ENCODE results near the gene LZTR1.
"Not testable (repeated sequence)": the region's sequence is repeated elsewhere in the genome, so short reads cannot be mapped to it uniquely, and the experiment has no call there.

The LZTR1 gene

GRCh38 chr22:20981787-20982562 is at the start of gene LZTR1:
TSS of gene LZTR1 (plus strand) at chr22:20982297. CDS start at chr22:20982372, 75 bp downstream.
- peak; percentile 52 for DNase-seq

- no peak for DNase-seq
Measured at GRCh38 chr22:20933910-20934309, 48.2 kb upstream of the LZTR1 start.

GRCh38 chr22:20935049-20935448 is 47.0 kb upstream of the LZTR1 start:
- DNase-seq: not testable (repeated sequence)

DNA sequence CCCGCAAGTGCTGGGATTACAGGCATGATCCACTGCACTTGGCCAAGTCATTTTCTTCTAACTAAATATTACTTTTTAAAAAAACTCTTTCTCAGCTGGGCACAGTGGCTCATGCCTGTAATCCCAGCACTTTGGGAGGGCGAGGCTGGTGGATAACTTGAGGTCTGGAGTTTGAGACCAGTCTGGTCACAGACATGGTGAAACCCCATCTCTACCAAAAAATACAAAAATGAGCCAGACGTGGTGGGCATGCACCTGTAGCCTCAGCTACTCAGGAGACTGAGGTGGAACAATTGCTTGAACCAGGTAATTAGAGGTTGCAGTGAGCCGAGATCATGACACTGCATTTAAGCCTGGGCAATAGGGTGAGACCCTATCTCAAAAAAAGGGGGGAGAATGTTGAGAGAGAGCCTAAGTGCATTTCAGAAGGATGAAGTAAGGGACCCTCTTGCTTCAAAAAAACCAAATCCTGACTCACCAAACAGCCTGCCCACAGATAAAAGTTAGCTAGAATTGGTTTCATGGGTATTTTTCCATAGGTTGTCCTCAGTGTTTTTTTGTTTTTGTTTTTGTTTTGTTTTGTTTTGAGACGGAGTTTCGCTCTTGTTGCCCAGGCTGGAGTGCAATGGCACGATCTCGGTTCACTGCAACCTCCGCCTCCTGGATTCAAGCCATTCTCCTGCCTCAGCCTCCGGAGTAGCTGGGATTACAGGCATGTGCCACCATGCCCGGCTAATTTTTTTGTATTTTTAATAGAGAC is 46.1 kb upstream of the LZTR1 start:
- DNase-seq: not testable (repeated sequence)

DNA sequence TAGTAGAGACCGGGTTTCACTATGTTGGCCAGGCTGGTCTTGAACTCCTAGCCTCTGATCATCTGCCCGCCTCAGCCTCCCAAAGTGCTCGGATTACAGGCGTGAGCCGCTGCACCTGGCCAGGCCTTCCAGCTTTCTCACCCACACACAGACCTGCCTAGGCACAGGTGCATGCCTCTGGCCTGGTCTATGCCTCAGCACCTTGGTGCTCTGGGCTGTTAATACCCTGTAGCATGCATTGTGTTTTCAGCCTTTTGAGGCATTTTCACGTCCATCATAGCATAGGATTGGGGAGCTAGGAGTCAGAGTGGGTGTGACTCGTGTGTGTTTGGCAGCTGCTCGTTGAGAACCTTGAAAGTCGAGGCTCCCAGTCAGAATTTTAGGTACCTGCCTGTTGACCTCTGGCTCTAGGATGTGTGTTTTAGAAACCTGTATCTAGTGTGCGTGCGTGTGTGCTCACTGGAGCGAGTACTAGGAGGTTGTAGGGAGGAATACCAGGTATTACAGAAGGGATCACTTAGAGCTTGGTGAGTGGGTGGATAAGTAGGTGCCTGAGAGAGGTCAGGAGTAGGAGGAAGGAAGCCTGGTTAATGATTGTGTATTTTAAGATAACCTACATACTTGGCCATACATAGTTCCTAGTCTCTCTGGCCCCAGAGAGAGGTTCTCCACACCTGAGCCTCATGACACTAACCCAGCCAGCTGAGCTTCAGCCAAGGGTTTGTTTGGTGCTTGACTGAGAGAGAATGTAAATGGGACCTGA is 44.9 kb upstream of the LZTR1 start:
- DNase-seq: no peak

- no peak for DNase-seq
Measured at GRCh38 chr22:20937794-20938671, 44.1 kb upstream of the LZTR1 start.

DNA sequence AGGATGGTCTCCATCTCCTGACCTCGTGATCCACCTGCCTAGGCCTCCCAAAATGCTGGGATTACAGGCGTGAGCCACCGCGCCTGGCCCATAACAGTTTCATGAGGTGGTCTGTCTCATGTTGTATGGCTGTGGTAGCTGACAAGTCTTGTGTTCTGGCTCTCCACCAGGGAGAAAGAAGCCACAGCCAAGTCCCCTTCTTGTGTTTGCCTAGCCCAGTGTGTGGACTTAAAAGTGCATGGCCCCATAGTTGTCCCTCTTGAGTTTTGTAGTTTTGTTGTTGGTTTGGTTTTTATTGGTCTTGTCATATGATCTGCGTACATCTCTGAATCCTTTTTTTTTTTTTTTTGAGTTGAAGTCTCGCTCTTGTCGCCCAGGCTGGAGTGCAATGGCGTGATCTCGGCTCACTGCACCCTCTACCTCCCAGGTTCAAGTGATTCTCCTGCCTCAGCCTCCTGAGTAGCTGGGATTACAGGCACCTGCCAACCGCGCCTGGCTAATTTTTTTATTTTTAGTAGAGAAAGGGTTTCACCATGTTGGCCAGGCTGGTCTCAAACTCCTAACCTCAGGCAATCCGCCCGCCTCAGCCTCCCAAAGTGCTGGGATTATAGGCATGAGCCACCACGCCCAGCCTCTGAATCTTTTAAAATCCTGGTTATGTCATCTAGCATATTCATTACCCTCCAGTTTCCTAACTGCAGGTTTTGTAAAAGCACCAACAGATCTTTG is 42.5 kb upstream of the LZTR1 start:
- not testable (repeated sequence) for DNase-seq

DNA sequence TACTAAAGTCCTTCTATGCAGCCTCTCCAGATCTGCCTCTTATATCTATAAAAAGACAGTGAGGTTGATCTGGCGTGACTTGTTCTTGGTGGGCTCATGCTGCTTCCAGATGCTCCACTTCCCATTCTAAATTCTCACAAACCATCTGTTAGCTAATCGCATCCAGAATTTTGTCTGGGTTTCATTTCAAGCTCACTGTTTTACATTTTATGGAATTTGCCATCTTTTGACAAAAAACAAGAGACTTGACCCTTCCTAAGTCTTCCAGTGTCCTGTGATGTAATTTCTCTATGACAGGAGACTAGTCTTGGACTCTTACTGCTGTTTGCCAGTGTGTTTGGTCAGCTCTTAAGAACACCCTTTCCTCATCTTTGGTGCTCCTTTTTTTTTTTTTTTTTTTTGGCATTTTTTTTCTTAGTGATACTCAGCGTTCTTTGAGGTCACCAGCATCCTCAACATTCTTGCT is 41.9 kb upstream of the LZTR1 start:
- DNase-seq: no peak

DNA sequence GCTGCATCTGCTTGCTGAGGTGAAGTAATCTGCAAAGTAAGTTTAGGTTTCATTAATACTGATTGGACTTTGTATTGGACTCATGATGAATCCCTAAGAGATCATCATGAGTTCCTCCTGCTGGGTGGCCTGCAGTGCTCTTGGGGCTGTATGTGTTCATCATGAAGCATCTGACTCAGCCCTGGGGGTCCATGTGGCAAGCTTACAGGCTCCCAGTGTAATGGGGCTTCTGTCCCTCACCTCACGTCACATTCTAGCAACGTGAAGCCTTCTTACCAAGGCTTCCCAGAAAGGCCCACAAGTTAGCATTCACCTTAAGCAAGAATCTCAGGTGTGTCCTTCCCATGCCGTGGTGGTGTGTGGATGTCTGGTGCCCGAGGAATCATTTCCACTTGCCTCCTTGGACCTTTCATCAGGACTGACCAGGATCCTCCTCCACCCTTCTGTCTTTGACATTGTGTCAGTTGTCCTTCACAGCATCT is 41.2 kb upstream of the LZTR1 start:
- no peak for DNase-seq

DNA sequence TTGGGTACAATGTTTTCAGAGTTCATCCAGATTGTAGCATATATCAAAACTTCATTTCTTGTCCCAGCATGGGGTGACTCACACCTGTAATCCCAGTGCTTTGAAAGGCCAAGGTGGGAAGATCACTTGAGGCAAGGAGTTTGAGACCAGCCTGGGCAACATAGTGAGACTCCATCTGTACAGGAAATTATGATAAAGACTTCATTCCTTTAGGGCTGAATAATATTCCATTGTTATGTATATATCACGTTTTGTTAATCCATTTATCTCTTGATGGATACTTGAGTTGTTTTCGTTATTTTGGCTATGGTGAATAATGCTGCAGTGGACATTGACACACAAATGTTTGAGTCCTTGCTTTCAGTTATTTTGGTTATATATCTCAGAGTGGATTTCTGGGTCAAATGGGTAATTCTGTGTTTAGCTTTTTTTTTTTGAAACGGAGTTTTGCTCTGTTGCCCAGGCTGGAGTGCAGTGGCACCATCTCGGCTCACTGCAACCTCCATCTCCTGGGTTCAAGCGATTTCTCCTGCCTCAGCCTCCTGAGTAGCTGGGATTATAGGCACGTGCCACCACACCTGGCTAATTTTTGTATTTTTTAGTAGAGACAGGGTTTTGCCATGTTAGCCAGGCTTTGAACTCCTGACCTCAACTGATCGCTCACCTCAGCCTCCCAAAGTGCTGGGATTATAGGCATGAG is 39.7 kb upstream of the LZTR1 start:
- not testable (repeated sequence) for DNase-seq

DNA sequence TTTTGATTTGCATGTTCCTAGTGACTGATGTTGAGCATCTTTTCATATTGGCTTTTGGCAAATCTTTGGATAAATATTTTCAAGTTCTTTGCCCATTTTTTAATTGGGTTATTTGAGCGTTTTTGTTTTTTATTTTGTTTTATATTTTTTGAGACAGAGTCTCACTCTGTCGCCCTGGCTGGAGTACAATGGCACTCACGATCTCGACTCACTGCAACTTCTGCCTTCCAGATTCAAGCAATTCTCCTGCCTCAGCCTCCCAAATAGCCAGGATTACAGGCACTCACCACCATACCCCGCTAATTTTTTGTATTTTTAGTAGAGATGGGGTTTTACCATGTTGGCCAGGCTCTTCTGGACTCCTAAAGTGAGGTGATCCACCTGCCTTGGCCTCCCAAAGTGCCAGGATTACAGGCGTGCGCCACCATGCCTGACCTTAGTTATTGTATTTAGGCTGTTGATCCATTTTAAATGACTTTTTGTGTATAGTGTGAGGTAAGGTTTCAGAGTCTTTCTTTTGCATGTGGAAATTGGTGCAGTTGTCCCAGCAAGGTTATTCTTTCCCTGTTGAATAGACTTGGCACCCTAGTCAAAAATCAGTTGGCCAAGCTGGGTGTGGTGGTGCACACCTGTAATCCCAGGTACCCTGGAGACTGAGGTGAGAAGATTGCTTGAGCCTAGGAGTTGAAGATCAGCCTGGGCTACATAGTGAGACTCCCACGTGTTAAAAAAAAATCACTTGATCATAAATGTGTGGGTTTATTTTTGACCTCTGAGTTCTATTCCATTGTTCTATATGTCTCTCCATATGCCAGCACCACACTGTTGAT is 38.8 kb upstream of the LZTR1 start:
- no peak for DNase-seq

DNA sequence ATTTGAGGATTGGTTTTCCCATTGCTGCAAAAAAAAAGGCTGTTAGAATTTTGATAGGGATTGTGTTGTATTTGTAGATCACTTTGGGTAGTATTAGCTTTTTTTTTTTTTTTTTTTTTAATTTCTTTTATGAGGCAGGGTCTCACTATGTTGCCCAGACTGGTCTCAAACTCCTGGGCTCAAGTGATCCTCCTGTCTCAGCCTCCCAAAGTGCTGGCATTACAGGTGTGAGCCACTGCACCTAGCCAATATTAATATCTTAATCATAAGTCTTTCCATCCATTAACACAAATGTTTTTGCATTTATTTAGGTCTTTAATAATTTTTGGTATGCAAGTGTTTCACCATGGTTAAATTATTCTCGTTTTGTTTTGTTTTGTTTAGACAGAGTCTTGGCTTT is 38.1 kb upstream of the LZTR1 start:
- DNase-seq: no peak

- no peak for DNase-seq
Measured at GRCh38 chr22:20945578-20945934, 36.5 kb upstream of the LZTR1 start.

GRCh38 chr22:20946080-20946986 is 35.8 kb upstream of the LZTR1 start:
- no peak for DNase-seq

DNA sequence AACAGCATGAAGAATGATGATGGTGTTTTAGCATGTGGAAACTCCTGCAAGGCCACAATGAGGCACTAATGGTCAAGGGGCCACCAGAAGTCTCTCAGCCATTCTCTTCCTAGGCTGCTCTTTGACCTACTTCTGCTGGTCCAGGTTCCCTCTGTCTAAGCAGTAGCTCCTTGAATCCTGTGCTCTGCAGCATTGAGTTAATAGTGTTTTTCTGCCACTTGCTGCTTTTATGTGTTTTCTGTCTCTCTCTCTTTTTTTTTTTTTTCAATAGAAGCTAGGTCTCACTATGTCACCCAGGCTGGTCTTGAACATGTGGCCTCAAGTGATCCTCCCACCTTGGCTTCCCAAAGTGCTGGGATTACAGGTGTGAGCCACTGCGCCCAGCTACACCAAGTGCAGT is 35.1 kb upstream of the LZTR1 start:
- DNase-seq: no peak

GRCh38 chr22:20948450-20948849 is 33.6 kb upstream of the LZTR1 start:
- no peak for DNase-seq

DNA sequence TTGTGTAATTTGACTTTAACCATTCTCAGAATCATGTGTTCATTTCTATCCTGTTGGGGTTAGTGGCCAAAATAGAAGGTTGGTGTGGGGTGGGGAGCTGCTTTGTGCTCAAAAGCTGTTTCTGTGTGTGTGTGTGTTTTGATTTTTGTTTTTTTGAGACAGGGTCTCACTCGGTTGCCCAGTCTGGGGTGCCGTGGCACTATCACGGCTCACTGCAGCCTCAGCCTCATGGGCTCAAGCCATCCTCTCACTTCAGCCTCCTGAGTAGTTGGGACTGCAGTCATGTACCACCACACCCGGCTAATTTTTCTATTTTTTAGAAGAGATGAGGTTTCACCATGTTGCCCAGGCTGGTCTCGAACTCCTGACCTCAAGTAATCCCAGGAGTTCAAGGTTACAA is 33.1 kb upstream of the LZTR1 start:
- no peak for DNase-seq

DNA sequence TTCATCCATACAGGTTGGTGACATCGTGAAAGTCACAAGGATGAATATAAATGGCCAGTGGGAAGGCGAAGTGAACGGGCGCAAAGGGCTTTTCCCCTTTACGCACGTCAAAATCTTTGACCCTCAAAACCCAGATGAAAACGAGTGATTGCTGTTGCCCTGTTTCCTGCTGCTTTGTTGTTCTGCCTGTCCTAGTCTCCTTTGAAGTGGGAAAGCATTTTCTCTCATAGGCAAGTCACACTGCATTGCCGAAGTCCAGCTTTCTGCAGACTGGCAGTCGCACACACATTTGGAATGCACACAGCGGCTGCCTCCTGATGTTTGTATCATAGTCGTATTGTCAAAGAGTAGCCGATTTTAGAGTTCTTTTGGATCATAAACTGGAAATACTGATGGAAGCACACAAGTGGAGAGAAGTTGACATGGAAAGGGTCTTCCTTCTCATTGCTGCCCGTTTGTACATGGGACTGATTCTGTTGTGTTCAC is 32.4 kb upstream of the LZTR1 start:
- no peak for DNase-seq
